H4 (cell line): ENCODE measurements around the gene FAM25G. TPM values are rescaled to one million over a fixed set of nuclear protein-coding genes. Genes with fewer than 3 reads are reported as not detected.

Source experiments
- DNase-seq: peaks from one replicate; pipeline ENCODE4 v3.0.0-alpha.2; 2015; ENCODE audit warnings: low spot score
- total RNA-seq: library from RNA; depleted of rRNA; stranded (reverse); fragments of >200 nt; shearing (Covaris generic); gene quantifications from 2 replicates; pipeline ENCODE4 v1.2.3, GENCODE V29; 2014; rRNA removed

The FAM25G gene
- total RNA-seq, 1 experiment from 2014 or later = not detected

GRCh38 chr10:47449102-47449978 lies 42.2 kb downstream of the FAM25G start:
- DNase-seq = no peak

- no peak for DNase-seq
These were observed 43.8 kb downstream of the FAM25G start for GRCh38 chr10:47447705-47448104.

GRCh38 chr10:47447209-47447608 lies 44.3 kb downstream of the FAM25G start:
- no peak for DNase-seq

- no peak for DNase-seq
These were observed 45.8 kb downstream of the FAM25G start for GRCh38 chr10:47445720-47446119.

- DNase-seq = no peak
These were observed 47.5 kb downstream of the FAM25G start for GRCh38 chr10:47444047-47444446.

- no peak for DNase-seq
These were observed 48.4 kb downstream of the FAM25G start for GRCh38 chr10:47443145-47443544.

GRCh38 chr10:47442351-47442750 lies 49.1 kb downstream of the FAM25G start:
- DNase-seq = no peak

- no peak for DNase-seq
These were observed 49.6 kb downstream of the FAM25G start for GRCh38 chr10:47441938-47442337.

- no peak for DNase-seq
These were observed 51.3 kb downstream of the FAM25G start for GRCh38 chr10:47440207-47440606.

GRCh38 chr10:47438857-47439474 lies 52.5 kb downstream of the FAM25G start:
- peak; percentile 61 for DNase-seq

Other genes with a start within 250 kb of the FAM25G start
- not detected in 2 replicates for gene GDF10, start 191.5 kb downstream of the FAM25G start, total RNA-seq
- gene GDF2, start 169.2 kb downstream of the FAM25G start, total RNA-seq = not detected in 2 replicates
- gene RBP3, start 143.3 kb downstream of the FAM25G start, total RNA-seq = not detected in 2 replicates
- 0.53 and 1.0 TPM in 2 replicates for gene ZNF488, start 107.4 kb downstream of the FAM25G start, total RNA-seq
- 0.17 and 0.55 TPM in 2 replicates for gene ANXA8, start 7.6 kb downstream of the FAM25G start, total RNA-seq
- 0.35 and 2.9 TPM in 2 replicates for gene AGAP9, start 31.9 kb upstream of the FAM25G start, total RNA-seq